Lower leg skin (tissue), 4 donors: Measurements from ENCODE around the gene CD99. TPM values are rescaled to one million over a fixed set of nuclear protein-coding genes. Genes with fewer than 3 reads are reported as not detected.
A peak's percentile ranks its signal among the peaks of the same experiment; 100 is the strongest.
"Not testable (repeated sequence)": the region's sequence is repeated elsewhere in the genome, so short reads cannot be mapped to it uniquely, and the experiment has no call there.

Source experiments
- DNase-seq, 2 donors: peaks; one replicate each; pipeline ENCODE4 v3.0.0-alpha.2; 2019; ENCODE audit warnings: low spot score in 2 of 2
- H3K4me3 ChIP-seq: fragments of 200-600 bp; sonication (generic); 2 replicates; pipeline ENCODE4 v1.5.1; 2017; ENCODE audit warnings: mild to moderate bottlenecking, low read depth; ENCODE audit not compliant: poor library complexity, severe bottlenecking
- POLR2A ChIP-seq, 2 donors: fragments of 450-650 bp; IDR thresholded peaks; one replicate each; pipeline ENCODE4 v1.6.1; 2016 to 2017; ENCODE audit warnings: antibody characterized with exemption in 2 of 2, mild to moderate bottlenecking in 1 of 2, moderate library complexity in 1 of 2
- WGBS, 2 donors: methylation state at CpG; one replicate each; pipeline ENCODE4 v1.1.5; 2018; 5-methylcytosine and 5-hydroxymethylcytosine counted together
- intact Hi-C: fragments of 100-400 bp; cut with DNase I; formaldehyde crosslinking; loops from one replicate; pipeline ENCODE4 v1.15.0; 2023; ENCODE audit warnings: low total_unique reads
- total RNA-seq, 4 donors: library from RNA; depleted of rRNA; stranded (reverse); fragments of >200 nt; gene quantifications; one replicate each; pipeline ENCODE4 v1.1.0, GENCODE V29; 2016
- TF ChIP-seq, protein P1 (sequence below), 3 donors: fragments of 450-650 bp; IDR thresholded peaks; one replicate each; pipeline ENCODE4 v1.5.1; 2016; ENCODE audit warnings: antibody characterized with exemption in 3 of 3, mild to moderate bottlenecking in 3 of 3, moderate library complexity in 2 of 3

Gene CD99
- total RNA-seq, 4 donors from 2014 or later: 168 to 384 (median 194) TPM

DNA sequence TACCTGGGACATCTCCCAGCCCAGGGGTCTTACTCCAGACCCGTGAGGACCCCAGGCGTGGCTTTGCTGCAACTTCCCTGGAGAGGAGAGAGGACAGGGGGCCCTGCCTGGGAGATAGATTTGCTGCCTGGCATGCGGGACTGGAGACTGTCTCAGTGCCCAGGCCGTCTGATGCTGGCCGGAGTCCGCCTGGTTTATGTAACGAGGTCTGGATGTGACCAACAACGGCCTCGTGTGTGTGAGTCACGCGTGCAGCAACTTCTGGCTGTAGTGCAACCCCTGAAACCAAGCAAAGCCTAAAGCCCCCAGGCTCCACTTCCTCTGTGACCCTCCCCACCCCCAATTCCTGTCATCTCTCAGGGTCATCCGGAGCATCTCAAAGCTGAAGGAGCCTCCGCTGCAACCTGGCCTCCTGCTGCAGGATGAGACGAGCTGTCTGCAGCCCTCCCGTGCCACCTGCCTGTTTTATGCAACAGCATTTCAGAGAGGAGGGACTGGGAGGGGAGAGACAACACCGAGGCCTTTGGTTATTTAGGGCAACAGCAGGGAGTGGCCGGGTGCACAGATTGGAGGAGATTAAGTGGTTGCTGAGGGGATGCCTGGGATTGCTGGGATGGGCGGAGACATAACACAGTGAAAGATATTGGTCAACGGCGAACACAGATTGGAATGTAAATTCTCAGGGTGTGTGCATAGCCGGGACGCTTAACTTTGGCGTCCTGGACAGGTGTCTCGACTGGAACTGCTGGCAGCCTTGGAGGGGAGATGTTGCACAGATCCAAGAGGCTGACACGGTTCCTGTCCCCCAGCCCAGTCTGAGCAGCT, 76.7 kb downstream of the CD99 start:
- intact Hi-C loops: no loop called here
- WGBS, 2 donors: 49 to 55% methylated on average over 25 of the region's 25 CpGs

DNA sequence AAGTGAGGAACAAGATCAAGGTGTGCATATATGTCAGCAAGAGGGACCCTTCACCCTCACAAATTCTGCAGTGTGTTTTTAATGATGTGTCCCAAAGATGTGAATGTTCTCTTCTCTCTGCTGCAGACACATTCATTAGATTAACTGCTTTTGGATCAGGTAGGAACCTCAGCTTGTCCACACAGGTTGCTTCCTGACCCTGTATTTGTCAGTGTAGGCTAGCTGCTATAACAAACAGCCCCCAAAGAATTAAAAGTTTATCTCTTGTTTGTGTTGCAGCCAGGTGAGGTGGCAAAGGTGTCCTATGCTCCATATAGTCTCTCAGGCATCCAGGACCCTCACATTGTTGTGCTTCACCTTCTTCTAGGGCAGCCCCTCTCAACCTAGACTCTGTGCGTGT, 78.5 kb downstream of the CD99 start:
- H3K4me3 ChIP-seq: no peak overlapping the region
- DNase-seq: no peak
- no peak for TF ChIP-seq POLR2A (IDR thresholded peaks at IDR 0.05)
- TF ChIP-seq, protein P1, sequence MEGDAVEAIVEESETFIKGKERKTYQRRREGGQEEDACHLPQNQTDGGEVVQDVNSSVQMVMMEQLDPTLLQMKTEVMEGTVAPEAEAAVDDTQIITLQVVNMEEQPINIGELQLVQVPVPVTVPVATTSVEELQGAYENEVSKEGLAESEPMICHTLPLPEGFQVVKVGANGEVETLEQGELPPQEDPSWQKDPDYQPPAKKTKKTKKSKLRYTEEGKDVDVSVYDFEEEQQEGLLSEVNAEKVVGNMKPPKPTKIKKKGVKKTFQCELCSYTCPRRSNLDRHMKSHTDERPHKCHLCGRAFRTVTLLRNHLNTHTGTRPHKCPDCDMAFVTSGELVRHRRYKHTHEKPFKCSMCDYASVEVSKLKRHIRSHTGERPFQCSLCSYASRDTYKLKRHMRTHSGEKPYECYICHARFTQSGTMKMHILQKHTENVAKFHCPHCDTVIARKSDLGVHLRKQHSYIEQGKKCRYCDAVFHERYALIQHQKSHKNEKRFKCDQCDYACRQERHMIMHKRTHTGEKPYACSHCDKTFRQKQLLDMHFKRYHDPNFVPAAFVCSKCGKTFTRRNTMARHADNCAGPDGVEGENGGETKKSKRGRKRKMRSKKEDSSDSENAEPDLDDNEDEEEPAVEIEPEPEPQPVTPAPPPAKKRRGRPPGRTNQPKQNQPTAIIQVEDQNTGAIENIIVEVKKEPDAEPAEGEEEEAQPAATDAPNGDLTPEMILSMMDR (IDR thresholded peaks at IDR 0.05): no peak
- intact Hi-C loops: no loop called here
- WGBS, 2 donors: 100% methylated on average over 1 of the region's 1 CpG

More for the DNA sequence above, 76.7 kb downstream of the CD99 start:
- DNase-seq: peak; percentile 74 to 95
- no peak overlapping the region for H3K4me3 ChIP-seq
- no peak for TF ChIP-seq POLR2A (IDR thresholded peaks at IDR 0.05)
- TF ChIP-seq, protein P1 (IDR thresholded peaks at IDR 0.05): no peak

DNA sequence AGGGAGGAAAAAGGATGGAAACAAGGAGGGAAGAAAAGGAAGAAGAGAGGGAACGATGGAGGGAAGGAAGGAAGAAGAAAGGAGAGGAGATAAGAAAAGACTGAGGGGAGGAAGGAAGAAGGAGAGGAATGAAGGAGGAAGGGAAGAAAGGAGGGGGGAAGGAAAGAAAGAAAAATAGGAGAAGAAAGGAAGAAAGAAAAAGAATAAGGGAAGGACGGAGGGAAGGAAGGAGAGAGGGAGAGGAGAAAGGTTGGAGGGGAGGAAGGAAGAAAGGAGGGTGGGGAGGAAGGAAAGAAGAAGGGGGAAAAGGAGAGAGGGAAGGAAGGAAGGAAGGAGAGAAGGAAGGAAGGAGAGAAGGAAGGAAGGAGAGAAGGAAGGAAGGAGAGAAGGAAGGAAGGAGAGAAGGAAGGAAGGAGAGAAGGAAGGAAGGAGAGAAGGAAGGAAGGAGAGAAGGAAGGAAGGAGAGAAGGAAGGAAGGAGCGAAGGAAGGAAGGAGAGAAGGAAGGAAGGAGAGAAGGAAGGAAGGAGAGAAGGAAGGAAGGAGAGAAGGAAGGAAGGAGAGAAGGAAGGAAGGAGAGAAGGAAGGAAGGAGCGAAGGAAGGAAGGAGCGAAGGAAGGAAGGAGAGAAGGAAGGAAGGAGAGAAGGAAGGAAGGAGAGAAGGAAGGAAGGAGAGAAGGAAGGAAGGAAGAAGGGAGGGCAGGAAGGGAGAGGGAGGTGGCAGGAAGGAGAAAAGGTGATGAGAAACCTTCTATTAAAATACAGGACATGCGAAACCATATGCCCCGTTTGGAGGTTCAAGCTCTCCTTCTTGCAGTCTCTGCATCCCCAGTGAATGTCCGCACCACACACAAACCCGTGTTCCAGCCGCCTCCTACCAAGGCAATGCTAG, 82.3 kb downstream of the CD99 start:
- intact Hi-C loops, DNase-seq, H3K4me3 ChIP-seq: not testable (repeated sequence)
- WGBS, 2 donors: 85 to 91% methylated on average over 8 to 10 of the region's 10 CpGs

DNA sequence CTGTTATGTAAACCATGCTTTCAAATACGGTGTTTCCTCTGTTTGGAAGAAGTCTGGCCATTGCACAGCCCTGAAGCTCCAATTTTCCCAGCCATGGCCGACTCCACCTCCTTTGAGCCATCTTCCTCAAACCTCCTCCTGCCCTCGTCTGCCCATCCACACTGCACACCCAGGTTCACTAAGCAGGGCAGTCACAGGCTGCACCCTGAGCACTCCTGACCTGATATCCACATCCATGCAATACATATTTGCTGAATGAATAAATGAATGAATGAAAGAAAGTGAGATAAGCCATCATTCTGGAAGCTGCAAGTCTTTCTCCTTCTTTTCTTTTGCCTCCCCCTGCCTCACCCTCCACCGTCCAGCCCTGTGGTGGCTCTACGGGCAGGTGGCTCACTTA, 83.0 kb downstream of the CD99 start:
- intact Hi-C loops: no loop called here
- WGBS, 2 donors: 89 to 95% methylated on average over 5 of the region's 5 CpGs
- TF ChIP-seq POLR2A (IDR thresholded peaks at IDR 0.05): no peak
- TF ChIP-seq, protein P1 (IDR thresholded peaks at IDR 0.05): no peak

DNA sequence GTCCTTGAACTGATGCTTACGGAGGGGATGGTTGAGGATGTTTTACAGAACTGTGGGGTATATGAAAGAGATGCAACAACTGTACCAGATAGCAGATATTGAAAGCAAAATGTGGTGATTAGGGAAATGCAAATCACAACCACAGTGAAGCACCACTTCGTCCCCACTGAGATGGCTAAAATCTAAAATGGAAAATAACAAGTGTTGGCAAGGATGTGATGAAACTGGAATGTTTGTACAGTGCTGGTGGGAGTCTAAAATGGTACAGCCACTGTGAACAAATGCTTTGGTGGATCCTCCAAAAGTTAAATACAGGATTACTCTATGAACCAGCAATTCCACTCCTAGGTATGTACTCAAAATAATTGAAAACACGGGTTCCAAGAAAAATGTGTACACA, 83.7 kb downstream of the CD99 start:
- intact Hi-C loops: no loop called here
- no peak for DNase-seq

More for the DNA sequence above, 83.0 kb downstream of the CD99 start:
- H3K4me3 ChIP-seq: no peak overlapping the region
- DNase-seq: no peak

DNA sequence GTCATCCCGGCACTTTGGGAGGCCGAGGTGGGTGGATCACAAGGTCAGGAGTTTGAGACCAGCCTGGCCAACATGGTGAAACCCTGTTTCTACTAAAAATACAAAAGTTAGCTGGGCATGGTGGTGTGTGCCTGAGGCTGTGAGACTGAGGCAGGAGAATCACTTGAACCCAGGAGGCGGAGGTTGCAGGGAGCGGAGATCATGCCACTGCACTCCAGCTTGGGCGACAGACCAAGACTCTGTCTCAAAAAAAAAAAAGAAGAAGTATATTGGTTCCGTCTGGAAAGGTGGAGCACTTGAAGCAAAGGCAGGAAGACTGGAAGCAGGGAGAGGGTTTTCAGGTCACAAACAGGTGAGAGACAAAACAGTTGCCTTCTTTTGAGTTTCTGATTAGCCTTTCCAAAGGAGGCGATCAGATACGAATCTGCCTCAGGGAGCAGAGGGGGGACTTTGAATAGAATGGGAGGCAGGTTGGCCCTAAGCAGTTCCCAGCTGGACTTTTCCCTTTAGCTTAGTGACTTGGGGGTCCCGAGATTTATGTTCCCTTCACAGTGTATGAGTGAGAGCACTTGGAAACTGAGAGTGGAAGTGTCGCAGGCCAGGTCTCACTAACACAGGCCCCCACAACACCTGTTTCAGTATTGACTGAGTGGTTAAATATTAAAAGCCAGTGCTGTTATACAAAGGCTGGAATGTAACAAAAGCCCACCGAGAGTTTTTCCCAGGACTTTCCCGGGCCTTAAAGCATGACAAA, 89.6 kb downstream of the CD99 start:
- WGBS, 2 donors: 82 to 85% methylated on average over 11 to 12 of the region's 12 CpGs
- DNase-seq, H3K4me3 ChIP-seq, intact Hi-C loops: not testable (repeated sequence)

More for the DNA sequence above, 83.7 kb downstream of the CD99 start:
- no peak overlapping the region for H3K4me3 ChIP-seq
- TF ChIP-seq, protein P1 (IDR thresholded peaks at IDR 0.05): no peak
- TF ChIP-seq POLR2A (IDR thresholded peaks at IDR 0.05): no peak
- 91 to 97% methylated on average over 3 of the region's 3 CpGs for WGBS, 2 donors
